Measurements from ENCODE around the gene MEIS1. TPM values are rescaled to one million over a fixed set of nuclear protein-coding genes. Genes with fewer than 3 reads are reported as not detected.

MEIS1 gene
- total and polyA plus RNA-seq, 2 of the 8 experiments (the other 6 are each of a cell fraction or from before 2014, with no cell fraction given), result 0.17 to 1.2 TPM

DNA sequence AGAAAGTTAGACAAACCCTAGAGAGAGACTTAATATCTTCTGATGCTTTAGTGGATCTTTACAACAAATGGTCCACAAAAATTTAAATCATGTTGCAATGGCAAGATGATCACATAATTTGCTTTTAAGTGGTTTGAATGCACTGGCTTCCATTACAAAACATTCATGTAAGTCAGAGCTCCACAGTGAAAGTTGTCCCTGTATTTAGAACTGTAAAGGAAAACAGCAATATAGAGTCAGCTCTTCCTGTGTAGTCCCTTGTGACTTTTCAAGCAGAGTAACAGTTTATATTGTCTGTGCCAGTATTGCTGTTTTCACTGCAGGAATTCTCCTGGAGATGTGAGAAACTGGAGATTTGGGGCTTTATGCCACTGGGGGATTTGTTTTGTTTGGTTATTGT, 77.7 kb downstream of the MEIS1 start (continued):
- TF ChIP-seq, protein P1, sequence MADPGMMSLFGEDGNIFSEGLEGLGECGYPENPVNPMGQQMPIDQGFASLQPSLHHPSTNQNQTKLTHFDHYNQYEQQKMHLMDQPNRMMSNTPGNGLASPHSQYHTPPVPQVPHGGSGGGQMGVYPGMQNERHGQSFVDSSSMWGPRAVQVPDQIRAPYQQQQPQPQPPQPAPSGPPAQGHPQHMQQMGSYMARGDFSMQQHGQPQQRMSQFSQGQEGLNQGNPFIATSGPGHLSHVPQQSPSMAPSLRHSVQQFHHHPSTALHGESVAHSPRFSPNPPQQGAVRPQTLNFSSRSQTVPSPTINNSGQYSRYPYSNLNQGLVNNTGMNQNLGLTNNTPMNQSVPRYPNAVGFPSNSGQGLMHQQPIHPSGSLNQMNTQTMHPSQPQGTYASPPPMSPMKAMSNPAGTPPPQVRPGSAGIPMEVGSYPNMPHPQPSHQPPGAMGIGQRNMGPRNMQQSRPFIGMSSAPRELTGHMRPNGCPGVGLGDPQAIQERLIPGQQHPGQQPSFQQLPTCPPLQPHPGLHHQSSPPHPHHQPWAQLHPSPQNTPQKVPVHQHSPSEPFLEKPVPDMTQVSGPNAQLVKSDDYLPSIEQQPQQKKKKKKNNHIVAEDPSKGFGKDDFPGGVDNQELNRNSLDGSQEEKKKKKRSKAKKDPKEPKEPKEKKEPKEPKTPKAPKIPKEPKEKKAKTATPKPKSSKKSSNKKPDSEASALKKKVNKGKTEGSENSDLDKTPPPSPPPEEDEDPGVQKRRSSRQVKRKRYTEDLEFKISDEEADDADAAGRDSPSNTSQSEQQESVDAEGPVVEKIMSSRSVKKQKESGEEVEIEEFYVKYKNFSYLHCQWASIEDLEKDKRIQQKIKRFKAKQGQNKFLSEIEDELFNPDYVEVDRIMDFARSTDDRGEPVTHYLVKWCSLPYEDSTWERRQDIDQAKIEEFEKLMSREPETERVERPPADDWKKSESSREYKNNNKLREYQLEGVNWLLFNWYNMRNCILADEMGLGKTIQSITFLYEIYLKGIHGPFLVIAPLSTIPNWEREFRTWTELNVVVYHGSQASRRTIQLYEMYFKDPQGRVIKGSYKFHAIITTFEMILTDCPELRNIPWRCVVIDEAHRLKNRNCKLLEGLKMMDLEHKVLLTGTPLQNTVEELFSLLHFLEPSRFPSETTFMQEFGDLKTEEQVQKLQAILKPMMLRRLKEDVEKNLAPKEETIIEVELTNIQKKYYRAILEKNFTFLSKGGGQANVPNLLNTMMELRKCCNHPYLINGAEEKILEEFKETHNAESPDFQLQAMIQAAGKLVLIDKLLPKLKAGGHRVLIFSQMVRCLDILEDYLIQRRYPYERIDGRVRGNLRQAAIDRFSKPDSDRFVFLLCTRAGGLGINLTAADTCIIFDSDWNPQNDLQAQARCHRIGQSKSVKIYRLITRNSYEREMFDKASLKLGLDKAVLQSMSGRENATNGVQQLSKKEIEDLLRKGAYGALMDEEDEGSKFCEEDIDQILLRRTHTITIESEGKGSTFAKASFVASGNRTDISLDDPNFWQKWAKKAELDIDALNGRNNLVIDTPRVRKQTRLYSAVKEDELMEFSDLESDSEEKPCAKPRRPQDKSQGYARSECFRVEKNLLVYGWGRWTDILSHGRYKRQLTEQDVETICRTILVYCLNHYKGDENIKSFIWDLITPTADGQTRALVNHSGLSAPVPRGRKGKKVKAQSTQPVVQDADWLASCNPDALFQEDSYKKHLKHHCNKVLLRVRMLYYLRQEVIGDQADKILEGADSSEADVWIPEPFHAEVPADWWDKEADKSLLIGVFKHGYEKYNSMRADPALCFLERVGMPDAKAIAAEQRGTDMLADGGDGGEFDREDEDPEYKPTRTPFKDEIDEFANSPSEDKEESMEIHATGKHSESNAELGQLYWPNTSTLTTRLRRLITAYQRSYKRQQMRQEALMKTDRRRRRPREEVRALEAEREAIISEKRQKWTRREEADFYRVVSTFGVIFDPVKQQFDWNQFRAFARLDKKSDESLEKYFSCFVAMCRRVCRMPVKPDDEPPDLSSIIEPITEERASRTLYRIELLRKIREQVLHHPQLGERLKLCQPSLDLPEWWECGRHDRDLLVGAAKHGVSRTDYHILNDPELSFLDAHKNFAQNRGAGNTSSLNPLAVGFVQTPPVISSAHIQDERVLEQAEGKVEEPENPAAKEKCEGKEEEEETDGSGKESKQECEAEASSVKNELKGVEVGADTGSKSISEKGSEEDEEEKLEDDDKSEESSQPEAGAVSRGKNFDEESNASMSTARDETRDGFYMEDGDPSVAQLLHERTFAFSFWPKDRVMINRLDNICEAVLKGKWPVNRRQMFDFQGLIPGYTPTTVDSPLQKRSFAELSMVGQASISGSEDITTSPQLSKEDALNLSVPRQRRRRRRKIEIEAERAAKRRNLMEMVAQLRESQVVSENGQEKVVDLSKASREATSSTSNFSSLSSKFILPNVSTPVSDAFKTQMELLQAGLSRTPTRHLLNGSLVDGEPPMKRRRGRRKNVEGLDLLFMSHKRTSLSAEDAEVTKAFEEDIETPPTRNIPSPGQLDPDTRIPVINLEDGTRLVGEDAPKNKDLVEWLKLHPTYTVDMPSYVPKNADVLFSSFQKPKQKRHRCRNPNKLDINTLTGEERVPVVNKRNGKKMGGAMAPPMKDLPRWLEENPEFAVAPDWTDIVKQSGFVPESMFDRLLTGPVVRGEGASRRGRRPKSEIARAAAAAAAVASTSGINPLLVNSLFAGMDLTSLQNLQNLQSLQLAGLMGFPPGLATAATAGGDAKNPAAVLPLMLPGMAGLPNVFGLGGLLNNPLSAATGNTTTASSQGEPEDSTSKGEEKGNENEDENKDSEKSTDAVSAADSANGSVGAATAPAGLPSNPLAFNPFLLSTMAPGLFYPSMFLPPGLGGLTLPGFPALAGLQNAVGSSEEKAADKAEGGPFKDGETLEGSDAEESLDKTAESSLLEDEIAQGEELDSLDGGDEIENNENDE (IDR thresholded peaks at IDR 0.05; ENCODE audit: insufficient replicate concordance, low read length), result no peak
- TF ChIP-seq SIN3A (conservative IDR thresholded peaks at IDR 0.05 in 1 of 2, IDR thresholded peaks at IDR 0.05 in 1 of 2; ENCODE audit: low read depth in 1 of 2, low read length in 2 of 2), result no peak
- TF ChIP-seq, protein P2, sequence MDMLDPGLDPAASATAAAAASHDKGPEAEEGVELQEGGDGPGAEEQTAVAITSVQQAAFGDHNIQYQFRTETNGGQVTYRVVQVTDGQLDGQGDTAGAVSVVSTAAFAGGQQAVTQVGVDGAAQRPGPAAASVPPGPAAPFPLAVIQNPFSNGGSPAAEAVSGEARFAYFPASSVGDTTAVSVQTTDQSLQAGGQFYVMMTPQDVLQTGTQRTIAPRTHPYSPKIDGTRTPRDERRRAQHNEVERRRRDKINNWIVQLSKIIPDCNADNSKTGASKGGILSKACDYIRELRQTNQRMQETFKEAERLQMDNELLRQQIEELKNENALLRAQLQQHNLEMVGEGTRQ (IDR thresholded peaks at IDR 0.05; ENCODE audit: low read length), result no peak
- no peak for TF ChIP-seq SAP30 (IDR thresholded peaks at IDR 0.05; ENCODE audit: insufficient read depth, insufficient replicate concordance, low read length)

Measured in H1 (cell line).